Type B pancreatic cell (in vitro differentiated cells): ENCODE data around the gene HOXC10. TPM values are rescaled to one million over a fixed set of nuclear protein-coding genes. Genes with fewer than 3 reads are reported as not detected.

ENCODE experiments used
- DNase-seq: peaks from one replicate; pipeline ENCODE4 v3.0.0; 2021; ENCODE audit warnings: mixed read lengths; ENCODE audit not compliant: unreplicated experiment; ENCODE audit errors: extremely low spot score
- H3K27ac Mint-ChIP-seq: 2 replicates; pipeline ENCODE4 v1.8.0; 2021; ENCODE audit warnings: mild to moderate bottlenecking, mixed read lengths
- H3K27me3 Mint-ChIP-seq: 2 replicates; pipeline ENCODE4 v1.8.0; 2021; ENCODE audit warnings: mixed read lengths
- H3K36me3 Mint-ChIP-seq: 2 replicates; pipeline ENCODE4 v1.8.0; 2021; ENCODE audit warnings: mixed read lengths
- H3K4me1 Mint-ChIP-seq: one replicate; pipeline ENCODE4 v1.8.0; 2021; ENCODE audit warnings: mixed read lengths; ENCODE audit not compliant: unreplicated experiment
- H3K4me3 Mint-ChIP-seq: 2 replicates; pipeline ENCODE4 v1.8.0; 2021; ENCODE audit warnings: mild to moderate bottlenecking, mixed read lengths
- H3K9me3 Mint-ChIP-seq: 2 replicates; pipeline ENCODE4 v1.8.0; 2021; ENCODE audit warnings: mixed read lengths
- total RNA-seq: library from RNA; stranded (reverse); gene quantifications from 2 replicates; pipeline ENCODE4 v1.2.1, GENCODE V29; 2021; ENCODE audit warnings: low replicate concordance
- TF ChIP-seq, protein P1 (sequence below): fragments of 200-600 bp; sonication (generic); conservative IDR thresholded peaks from 2 replicates; pipeline ENCODE4 v1.5.0; 2021; ENCODE audit warnings: antibody characterized with exemption, mild to moderate bottlenecking

Gene HOXC10
- total RNA-seq, 1 donor from 2014 or later = not detected

DNA sequence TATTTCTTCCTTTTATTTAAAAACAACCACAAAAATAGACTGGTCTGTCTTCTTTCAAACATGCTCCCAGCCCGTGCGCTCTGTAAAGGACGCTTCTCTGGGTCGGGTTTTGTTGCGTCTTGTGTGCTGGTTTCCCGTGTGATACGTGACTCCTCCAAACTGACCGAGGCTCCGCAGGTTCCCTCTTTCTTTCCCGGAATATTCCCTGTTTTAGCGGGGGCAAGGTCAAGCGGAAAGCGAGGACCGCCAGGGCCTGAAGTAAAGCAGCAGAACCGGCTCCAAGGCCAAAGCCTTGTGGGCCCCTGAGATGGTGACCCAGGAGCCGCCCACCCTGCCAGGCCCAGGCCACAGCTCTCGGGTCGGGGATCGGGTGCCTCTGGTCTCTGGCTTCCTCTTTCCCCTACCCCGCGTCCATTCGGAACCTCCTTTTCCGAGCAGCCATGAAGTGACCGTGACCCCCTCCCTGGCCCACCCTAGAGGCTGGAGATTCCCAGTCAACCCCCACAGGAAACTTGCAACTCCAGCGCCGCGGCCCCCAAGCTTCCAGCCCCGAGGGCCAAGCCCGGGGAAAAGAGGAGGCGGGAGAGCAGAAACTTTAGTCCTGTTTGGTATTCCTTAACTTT, 885 bp upstream of the HOXC10 start:
- Mint-ChIP-seq H3K4me3 (no peak overlapping the region), H3K27ac (no peak overlapping the region), H3K36me3 (no peaks in the 10 kb centered on the region), H3K27me3 (peaks cover 98% of the 10 kb centered on the region), H3K4me1 (peaks cover 7% of the 10 kb centered on the region), H3K9me3 (no peaks in the 10 kb centered on the region)
- TF ChIP-seq, protein P1, sequence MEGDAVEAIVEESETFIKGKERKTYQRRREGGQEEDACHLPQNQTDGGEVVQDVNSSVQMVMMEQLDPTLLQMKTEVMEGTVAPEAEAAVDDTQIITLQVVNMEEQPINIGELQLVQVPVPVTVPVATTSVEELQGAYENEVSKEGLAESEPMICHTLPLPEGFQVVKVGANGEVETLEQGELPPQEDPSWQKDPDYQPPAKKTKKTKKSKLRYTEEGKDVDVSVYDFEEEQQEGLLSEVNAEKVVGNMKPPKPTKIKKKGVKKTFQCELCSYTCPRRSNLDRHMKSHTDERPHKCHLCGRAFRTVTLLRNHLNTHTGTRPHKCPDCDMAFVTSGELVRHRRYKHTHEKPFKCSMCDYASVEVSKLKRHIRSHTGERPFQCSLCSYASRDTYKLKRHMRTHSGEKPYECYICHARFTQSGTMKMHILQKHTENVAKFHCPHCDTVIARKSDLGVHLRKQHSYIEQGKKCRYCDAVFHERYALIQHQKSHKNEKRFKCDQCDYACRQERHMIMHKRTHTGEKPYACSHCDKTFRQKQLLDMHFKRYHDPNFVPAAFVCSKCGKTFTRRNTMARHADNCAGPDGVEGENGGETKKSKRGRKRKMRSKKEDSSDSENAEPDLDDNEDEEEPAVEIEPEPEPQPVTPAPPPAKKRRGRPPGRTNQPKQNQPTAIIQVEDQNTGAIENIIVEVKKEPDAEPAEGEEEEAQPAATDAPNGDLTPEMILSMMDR = no peak
- DNase-seq = no peak

DNA sequence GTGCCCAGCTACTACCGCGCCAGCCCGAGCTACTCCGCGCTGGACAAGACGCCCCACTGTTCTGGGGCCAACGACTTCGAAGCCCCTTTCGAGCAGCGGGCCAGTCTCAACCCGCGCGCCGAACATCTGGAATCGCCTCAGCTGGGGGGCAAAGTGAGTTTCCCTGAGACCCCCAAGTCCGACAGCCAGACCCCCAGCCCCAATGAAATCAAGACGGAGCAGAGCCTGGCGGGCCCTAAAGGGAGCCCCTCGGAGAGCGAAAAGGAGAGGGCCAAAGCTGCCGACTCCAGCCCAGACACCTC, 697 bp downstream of the HOXC10 start:
- DNase-seq = no peak
- Mint-ChIP-seq H3K4me3 (peak overlapping the region; percentile 81), H3K27ac (no peak overlapping the region), H3K4me1 (peaks cover 14% of the 10 kb centered on the region), H3K27me3 (peaks cover 98% of the 10 kb centered on the region), H3K36me3 (no peaks in the 10 kb centered on the region), H3K9me3 (no peaks in the 10 kb centered on the region)
- TF ChIP-seq, protein P1 = no peak

DNA sequence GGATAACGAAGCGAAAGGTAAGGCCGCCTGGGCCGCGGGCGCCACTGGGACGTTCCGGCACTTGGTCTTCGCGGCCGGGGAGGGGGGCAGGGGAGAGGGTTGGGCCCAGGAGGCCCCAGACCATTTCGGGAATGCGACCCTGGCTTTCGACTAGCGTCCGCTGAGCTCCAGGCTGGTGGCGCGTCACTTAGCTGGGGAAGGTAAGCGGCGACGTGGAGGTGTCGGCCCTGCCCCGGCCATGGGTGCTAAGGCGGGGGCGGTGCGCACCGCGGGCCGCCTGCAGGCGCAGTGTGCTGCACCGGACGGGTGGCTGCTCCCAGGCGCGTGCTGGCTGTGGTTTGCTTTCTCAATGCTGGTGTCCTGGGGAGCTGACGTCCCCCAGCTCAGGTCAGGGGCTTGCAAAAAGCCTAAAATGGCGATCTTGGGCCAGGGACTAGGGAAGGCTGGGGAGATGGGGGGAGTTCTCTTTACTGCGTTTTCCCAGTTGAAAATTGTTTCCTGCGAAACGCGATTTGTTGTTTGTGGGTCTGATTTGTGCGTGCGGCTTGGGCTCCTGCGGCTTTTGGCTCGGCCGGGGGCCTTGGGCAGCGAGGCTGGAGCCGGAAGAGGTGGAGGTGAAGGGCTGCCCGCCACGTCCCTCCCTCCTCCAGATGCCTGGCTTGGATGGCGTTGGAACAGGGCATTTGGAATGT, 1.2 kb downstream of the HOXC10 start:
- peak overlapping the region; percentile 65 for H3K4me3 Mint-ChIP-seq
- no peaks in the 10 kb centered on the region for H3K36me3 Mint-ChIP-seq
- H3K27ac Mint-ChIP-seq = no peak overlapping the region
- peaks cover 14% of the 10 kb centered on the region for H3K4me1 Mint-ChIP-seq
- H3K27me3 Mint-ChIP-seq = peaks cover 98% of the 10 kb centered on the region
- no peaks in the 10 kb centered on the region for H3K9me3 Mint-ChIP-seq
- TF ChIP-seq, protein P1 = no peak
- DNase-seq = no peak

DNA sequence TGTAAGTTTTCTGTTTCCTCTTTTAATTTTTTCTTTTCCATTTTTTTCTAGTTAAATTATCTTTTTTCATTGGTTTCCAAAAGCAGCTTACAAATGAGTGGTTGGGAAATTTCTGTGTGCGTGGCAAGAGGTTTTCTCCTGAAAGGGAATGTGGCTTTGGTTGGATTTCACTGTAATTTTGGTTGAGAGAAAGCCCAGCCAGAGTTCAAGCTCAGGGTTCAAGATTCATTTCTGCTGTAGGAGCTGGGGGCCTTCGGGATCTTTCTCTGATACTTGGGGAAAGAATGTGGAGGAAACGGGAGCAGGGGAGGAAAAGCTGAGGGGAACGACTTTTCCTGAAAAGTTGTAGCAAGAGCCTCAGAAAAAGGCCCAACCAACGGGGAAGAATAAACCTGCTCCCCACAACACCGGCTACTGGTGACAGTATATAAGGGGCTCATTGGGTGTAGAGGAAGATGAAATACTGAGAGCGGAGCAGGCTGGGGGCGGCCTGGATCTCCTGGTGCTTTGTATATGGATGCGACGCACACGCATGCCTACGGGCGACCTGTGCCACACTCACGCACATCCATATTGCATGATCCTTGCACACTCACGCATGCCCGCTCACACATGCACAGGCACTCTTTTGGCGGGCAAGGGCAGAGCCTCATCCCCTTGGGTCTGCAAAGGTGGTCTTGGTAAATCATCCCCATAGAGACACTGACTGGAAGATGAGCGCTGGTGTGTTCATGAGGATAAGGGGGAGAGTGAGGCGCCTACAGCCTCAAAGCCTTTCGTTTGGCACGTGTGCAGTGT, 1.9 kb downstream of the HOXC10 start:
- H3K9me3 Mint-ChIP-seq = no peaks in the 10 kb centered on the region
- peaks cover 14% of the 10 kb centered on the region for H3K4me1 Mint-ChIP-seq
- peaks cover 98% of the 10 kb centered on the region for H3K27me3 Mint-ChIP-seq
- no peak overlapping the region for H3K4me3 Mint-ChIP-seq
- no peak for DNase-seq
- no peak overlapping the region for H3K27ac Mint-ChIP-seq
- H3K36me3 Mint-ChIP-seq = no peaks in the 10 kb centered on the region
- TF ChIP-seq, protein P1 = no peak

DNA sequence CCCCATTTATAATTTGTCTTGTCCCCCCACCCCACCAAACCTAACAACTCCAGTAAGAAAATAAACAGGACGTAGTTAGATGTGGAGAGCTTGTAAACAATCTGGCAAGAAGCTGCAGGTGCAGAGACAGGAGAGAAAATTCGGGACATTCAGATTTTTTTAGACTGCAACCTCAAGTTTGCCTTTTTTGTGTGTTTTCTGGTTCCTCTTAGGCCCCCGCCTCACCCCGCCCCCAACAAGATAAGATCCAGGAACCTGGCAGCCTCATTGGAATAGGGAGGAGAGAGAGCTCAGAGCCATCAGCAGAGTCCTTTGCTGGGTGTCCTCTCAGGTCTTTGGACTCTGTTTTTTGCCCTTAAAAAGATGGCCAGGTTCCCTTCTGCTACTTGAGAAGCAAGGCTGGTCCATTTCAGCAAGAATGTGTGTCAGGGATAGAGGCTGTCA, 2.9 kb downstream of the HOXC10 start:
- Mint-ChIP-seq H3K4me1 (peaks cover 14% of the 10 kb centered on the region), H3K36me3 (no peaks in the 10 kb centered on the region), H3K27me3 (peaks cover 98% of the 10 kb centered on the region), H3K27ac (no peak overlapping the region), H3K9me3 (no peaks in the 10 kb centered on the region), H3K4me3 (no peak overlapping the region)
- no peak for DNase-seq
- TF ChIP-seq, protein P1 = no peak
